ENCODE results near the gene PHGDH. TPM values are rescaled to one million over a fixed set of nuclear protein-coding genes. Genes with fewer than 3 reads are reported as not detected.

Gene PHGDH
- total RNA-seq, 1 experiment from 2014 or later = 82.0 TPM

DNA sequence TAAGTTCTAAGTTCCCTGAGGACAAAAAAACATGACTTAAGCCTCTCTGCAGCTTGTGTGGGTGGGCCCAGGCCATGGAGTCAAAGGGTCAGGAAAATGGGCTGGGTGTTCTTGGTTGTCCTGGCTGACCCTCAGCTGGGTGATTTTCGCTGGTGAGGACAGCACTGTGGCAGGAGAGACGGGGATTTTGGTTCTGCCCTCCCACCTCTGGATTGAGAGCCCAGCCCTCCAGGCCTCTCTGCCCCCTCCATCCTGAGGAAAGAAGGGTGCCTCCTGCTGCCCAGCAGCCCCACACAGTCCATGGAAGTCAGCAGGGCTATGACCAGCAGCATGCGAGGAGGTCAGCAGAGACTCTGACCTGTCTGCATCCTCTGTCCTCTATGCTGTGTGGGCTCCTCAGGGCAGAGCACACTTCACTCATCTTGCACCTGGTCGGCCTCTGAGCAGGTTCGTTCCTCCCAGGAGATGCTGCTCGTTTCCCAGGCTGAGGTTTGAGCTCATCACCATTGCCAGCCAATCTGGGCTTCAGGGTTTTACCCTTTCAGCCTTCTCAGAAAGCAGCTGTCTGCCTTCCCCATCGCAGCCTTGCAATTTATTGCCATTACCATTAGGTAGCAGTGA is 26.5 kb downstream of the PHGDH start:
- H3K36me3 ChIP-seq (ENCODE audit: control insufficient read depth, insufficient read depth, low read length) = no peaks in the 10 kb centered on the region; the same call in 1 of the 2 replicates
- no TSS peak for BruUV-seq (replicated peaks)
- TF ChIP-seq TCF7L2 (IDR thresholded peaks at IDR 0.05; ENCODE audit: low read depth, low read length) = no peak
- TF ChIP-seq, protein P1, sequence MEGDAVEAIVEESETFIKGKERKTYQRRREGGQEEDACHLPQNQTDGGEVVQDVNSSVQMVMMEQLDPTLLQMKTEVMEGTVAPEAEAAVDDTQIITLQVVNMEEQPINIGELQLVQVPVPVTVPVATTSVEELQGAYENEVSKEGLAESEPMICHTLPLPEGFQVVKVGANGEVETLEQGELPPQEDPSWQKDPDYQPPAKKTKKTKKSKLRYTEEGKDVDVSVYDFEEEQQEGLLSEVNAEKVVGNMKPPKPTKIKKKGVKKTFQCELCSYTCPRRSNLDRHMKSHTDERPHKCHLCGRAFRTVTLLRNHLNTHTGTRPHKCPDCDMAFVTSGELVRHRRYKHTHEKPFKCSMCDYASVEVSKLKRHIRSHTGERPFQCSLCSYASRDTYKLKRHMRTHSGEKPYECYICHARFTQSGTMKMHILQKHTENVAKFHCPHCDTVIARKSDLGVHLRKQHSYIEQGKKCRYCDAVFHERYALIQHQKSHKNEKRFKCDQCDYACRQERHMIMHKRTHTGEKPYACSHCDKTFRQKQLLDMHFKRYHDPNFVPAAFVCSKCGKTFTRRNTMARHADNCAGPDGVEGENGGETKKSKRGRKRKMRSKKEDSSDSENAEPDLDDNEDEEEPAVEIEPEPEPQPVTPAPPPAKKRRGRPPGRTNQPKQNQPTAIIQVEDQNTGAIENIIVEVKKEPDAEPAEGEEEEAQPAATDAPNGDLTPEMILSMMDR (IDR thresholded peaks at IDR 0.05) = no peak
- TF ChIP-seq, protein P2, sequence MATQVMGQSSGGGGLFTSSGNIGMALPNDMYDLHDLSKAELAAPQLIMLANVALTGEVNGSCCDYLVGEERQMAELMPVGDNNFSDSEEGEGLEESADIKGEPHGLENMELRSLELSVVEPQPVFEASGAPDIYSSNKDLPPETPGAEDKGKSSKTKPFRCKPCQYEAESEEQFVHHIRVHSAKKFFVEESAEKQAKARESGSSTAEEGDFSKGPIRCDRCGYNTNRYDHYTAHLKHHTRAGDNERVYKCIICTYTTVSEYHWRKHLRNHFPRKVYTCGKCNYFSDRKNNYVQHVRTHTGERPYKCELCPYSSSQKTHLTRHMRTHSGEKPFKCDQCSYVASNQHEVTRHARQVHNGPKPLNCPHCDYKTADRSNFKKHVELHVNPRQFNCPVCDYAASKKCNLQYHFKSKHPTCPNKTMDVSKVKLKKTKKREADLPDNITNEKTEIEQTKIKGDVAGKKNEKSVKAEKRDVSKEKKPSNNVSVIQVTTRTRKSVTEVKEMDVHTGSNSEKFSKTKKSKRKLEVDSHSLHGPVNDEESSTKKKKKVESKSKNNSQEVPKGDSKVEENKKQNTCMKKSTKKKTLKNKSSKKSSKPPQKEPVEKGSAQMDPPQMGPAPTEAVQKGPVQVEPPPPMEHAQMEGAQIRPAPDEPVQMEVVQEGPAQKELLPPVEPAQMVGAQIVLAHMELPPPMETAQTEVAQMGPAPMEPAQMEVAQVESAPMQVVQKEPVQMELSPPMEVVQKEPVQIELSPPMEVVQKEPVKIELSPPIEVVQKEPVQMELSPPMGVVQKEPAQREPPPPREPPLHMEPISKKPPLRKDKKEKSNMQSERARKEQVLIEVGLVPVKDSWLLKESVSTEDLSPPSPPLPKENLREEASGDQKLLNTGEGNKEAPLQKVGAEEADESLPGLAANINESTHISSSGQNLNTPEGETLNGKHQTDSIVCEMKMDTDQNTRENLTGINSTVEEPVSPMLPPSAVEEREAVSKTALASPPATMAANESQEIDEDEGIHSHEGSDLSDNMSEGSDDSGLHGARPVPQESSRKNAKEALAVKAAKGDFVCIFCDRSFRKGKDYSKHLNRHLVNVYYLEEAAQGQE (IDR thresholded peaks at IDR 0.05; ENCODE audit: insufficient read depth in 1 of 2, low read depth in 2 of 2, low read length in 1 of 2) = no peak
- TF ChIP-seq POLR2AphosphoS5 (IDR thresholded peaks at IDR 0.05; ENCODE audit: low read depth, low read length) = no peak
- TF ChIP-seq SIN3A (IDR thresholded peaks at IDR 0.05; ENCODE audit: borderline replicate concordance, insufficient read depth, low read depth, low read length) = no peak
- no peak overlapping the region for H3K4me3 ChIP-seq (ENCODE audit: low read depth in 2 of 2, low read length in 2 of 2)
- DNase-seq (ENCODE audit: low read depth, low spot score) (no peak), ATAC-seq (no peak)
- no peak overlapping the region for H3K27ac ChIP-seq (ENCODE audit: low read length)
- ChIA-PET POLR2A (no interaction called here), CTCF (interaction anchor here (0.5 kb wide), 1 partner anchor 729 kb away, joined by 3 read pairs; no protein-coding TSS in a partner anchor)
- H3K4me1 ChIP-seq (ENCODE audit: control insufficient read depth, insufficient read depth, low read length) = no peaks in the 10 kb centered on the region
- no peaks in the 10 kb centered on the region for H3K9me3 ChIP-seq (ENCODE audit: control insufficient read depth, insufficient read depth, low read depth, low read length)
- in situ Hi-C loops (cut with HindIII; ENCODE audit: low pct_unique_long_range_greater_than_20kb, low sequenced_read_pairs) (no loop called here), intact Hi-C loops (cut with micrococcal nuclease; ENCODE audit: unreplicated experiment) (no loop called here)
- no peaks in the 10 kb centered on the region for H3K27me3 ChIP-seq (ENCODE audit: control insufficient read depth, insufficient read depth, low read length)

DNA sequence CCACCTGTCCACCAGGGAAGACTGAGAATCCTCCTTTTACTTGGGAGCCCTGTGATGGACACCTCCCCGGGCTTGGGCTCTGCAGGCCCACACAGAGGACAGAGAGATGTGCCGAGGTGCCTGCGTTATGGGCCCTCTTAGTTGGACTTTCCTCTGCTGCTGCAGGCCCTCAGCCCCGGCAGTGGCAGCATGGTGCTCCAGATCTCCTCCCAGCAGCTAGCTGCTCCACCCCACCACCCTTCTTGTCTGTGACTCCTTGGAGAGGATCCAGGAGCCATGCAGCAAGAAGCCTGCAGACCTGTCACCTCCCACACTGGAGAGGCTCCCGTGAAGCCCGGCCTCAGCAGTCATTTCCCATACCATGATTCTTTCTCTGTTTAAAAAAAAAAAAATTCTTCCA is 27.4 kb downstream of the PHGDH start:
- no peak for ATAC-seq
- in situ Hi-C loops (cut with HindIII; ENCODE audit: low pct_unique_long_range_greater_than_20kb, low sequenced_read_pairs) = no loop called here
- Histone ChIP-seq H3K27ac (ENCODE audit: low read length) (no peak overlapping the region), H3K9me3 (ENCODE audit: control insufficient read depth, insufficient read depth, low read depth, low read length) (no peaks in the 10 kb centered on the region), H3K4me1 (ENCODE audit: control insufficient read depth, insufficient read depth, low read length) (no peaks in the 10 kb centered on the region), H3K4me3 (ENCODE audit: low read depth in 2 of 2, low read length in 2 of 2) (no peak overlapping the region), H3K27me3 (ENCODE audit: control insufficient read depth, insufficient read depth, low read length) (no peaks in the 10 kb centered on the region), H3K36me3 (ENCODE audit: control insufficient read depth, insufficient read depth, low read length) (no peaks in the 10 kb centered on the region; the same call in 1 of the 2 replicates)
- ChIA-PET CTCF (no interaction called here), POLR2A (no interaction called here)
- intact Hi-C loops (cut with micrococcal nuclease; ENCODE audit: unreplicated experiment) = no loop called here
- BruUV-seq (replicated peaks) = no TSS peak
- DNase-seq (ENCODE audit: low read depth, low spot score) = no peak
- TF ChIP-seq TCF7L2 (IDR thresholded peaks at IDR 0.05; ENCODE audit: low read depth, low read length) (no peak), SIN3A (IDR thresholded peaks at IDR 0.05; ENCODE audit: borderline replicate concordance, insufficient read depth, low read depth, low read length) (no peak), POLR2AphosphoS5 (IDR thresholded peaks at IDR 0.05; ENCODE audit: low read depth, low read length) (no peak)
- TF ChIP-seq, protein P1 (IDR thresholded peaks at IDR 0.05) = no peak
- TF ChIP-seq, protein P2 (IDR thresholded peaks at IDR 0.05; ENCODE audit: insufficient read depth in 1 of 2, low read depth in 2 of 2, low read length in 1 of 2) = no peak
